Thyroid gland (tissue), 4 donors: ENCODE results near the gene PIK3R5.

Source experiments
- CTCF ChIP-seq, 6 experiments: fragments of 200-600 bp in 3 of 6; fragments of 450-650 bp in 3 of 6; sonication (generic) in 3 of 6; IDR thresholded peaks; one replicate each; pipeline ENCODE4 v1.5.1; 2016 to 2019; ENCODE audit warnings: antibody characterized with exemption in 6 of 6, mild to moderate bottlenecking in 2 of 6, inconsistent platforms in 1 of 6, moderate library complexity in 1 of 6
- POLR2A ChIP-seq, 2 donors: fragments of 450-650 bp; IDR thresholded peaks; one replicate each; pipeline ENCODE4 v1.6.1; 2017; ENCODE audit warnings: antibody characterized with exemption in 2 of 2, mild to moderate bottlenecking in 2 of 2, moderate library complexity in 1 of 2

GRCh38 chr17:8859804-8860430, 105.6 kb downstream of the PIK3R5 start:
- no peak for TF ChIP-seq CTCF (IDR thresholded peaks at IDR 0.05)
- no peak for TF ChIP-seq POLR2A (IDR thresholded peaks at IDR 0.05)
